ENCODE results near the gene ADAMTS10. TPM values are rescaled to one million over a fixed set of nuclear protein-coding genes. Genes with fewer than 3 reads are reported as not detected.

The ADAMTS10 gene
- total and polyA plus RNA-seq, 4 donors, result 1.2 to 10.1 (median 3.6) TPM

GRCh38 chr19:8600064-8600463 is 10.5 kb downstream of the ADAMTS10 start:
- Histone ChIP-seq H3K27ac (ENCODE audit: low read depth in 1 of 2, low read length in 2 of 2) (no peak overlapping the region), H3K36me3 (ENCODE audit: control insufficient read depth in 4 of 4, insufficient read depth in 3 of 4, low read depth in 1 of 4, low read length in 3 of 4) (peaks cover 0 to 17% (median 5%) of the 10 kb centered on the region in 4 donors), H3K9me3 (ENCODE audit: control insufficient read depth in 4 of 4, low read length in 3 of 4) (no peaks in the 10 kb centered on the region), H3K4me3 (ENCODE audit: low read depth in 1 of 3, low read length in 3 of 3) (no peak overlapping the region), H3K27me3 (ENCODE audit: control insufficient read depth in 4 of 4, insufficient read depth in 4 of 4, low read length in 3 of 4) (no peaks in the 10 kb centered on the region), H3K4me1 (ENCODE audit: control insufficient read depth in 4 of 4, insufficient read depth in 4 of 4, low read length in 3 of 4) (peaks cover 0 to 3% (median 0%) of the 10 kb centered on the region in 4 donors), H3K9ac (ENCODE audit: low read depth in 1 of 2, low read length in 2 of 2) (no peak overlapping the region)
- WGBS, result 94% methylated on average over 2 of the region's 2 CpGs
- no peak for DNase-seq (ENCODE audit: low spot score)
- TF ChIP-seq RAD21 (IDR thresholded peaks at IDR 0.05) (no peak), ZBTB33 (IDR thresholded peaks at IDR 0.05) (no peak), EGR1 (IDR thresholded peaks at IDR 0.05; ENCODE audit: low read depth in 2 of 2) (no peak), ATF3 (IDR thresholded peaks at IDR 0.05) (no peak), YY1 (IDR thresholded peaks at IDR 0.05) (no peak), REST (IDR thresholded peaks at IDR 0.05) (no peak), JUND (IDR thresholded peaks at IDR 0.05) (no peak), NR2F2 (IDR thresholded peaks at IDR 0.05) (no peak), FOXA2 (IDR thresholded peaks at IDR 0.05) (no peak), TAF1 (conservative IDR thresholded peaks at IDR 0.05) (no peak), HNF4A (conservative IDR thresholded peaks at IDR 0.05) (no peak), GABPA (IDR thresholded peaks at IDR 0.05 in 1 of 2, conservative IDR thresholded peaks at IDR 0.05 in 1 of 2) (no peak), HNF4G (IDR thresholded peaks at IDR 0.05) (no peak), SP1 (IDR thresholded peaks at IDR 0.05) (no peak), RXRA (IDR thresholded peaks at IDR 0.05) (no peak), FOXA1 (IDR thresholded peaks at IDR 0.05) (no peak), MAX (IDR thresholded peaks at IDR 0.05) (no peak)

- WGBS, result 92% methylated on average over 23 of the region's 23 CpGs
- no peak overlapping the region for H3K4me3 ChIP-seq (ENCODE audit: low read depth in 1 of 3, low read length in 3 of 3)
- H3K9ac ChIP-seq (ENCODE audit: low read depth in 1 of 2, low read length in 2 of 2), result no peak overlapping the region
- H3K4me1 ChIP-seq (ENCODE audit: control insufficient read depth in 4 of 4, insufficient read depth in 4 of 4, low read length in 3 of 4), result peaks cover 0 to 10% (median 5%) of the 10 kb centered on the region in 4 donors
- peaks cover 0 to 3% (median 1%) of the 10 kb centered on the region in 4 donors for H3K9me3 ChIP-seq (ENCODE audit: control insufficient read depth in 4 of 4, low read length in 3 of 4)
- no peak for DNase-seq (ENCODE audit: low spot score)
- peaks cover 0 to 15% (median 7%) of the 10 kb centered on the region in 4 donors for H3K36me3 ChIP-seq (ENCODE audit: control insufficient read depth in 4 of 4, insufficient read depth in 3 of 4, low read depth in 1 of 4, low read length in 3 of 4)
- no peaks in the 10 kb centered on the region for H3K27me3 ChIP-seq (ENCODE audit: control insufficient read depth in 4 of 4, insufficient read depth in 4 of 4, low read length in 3 of 4)
- no peak overlapping the region for H3K27ac ChIP-seq (ENCODE audit: low read depth in 1 of 2, low read length in 2 of 2)
- TF ChIP-seq EGR1 (IDR thresholded peaks at IDR 0.05; ENCODE audit: low read depth in 2 of 2) (no peak), YY1 (IDR thresholded peaks at IDR 0.05) (no peak), JUND (IDR thresholded peaks at IDR 0.05) (no peak), GABPA (IDR thresholded peaks at IDR 0.05 in 1 of 2, conservative IDR thresholded peaks at IDR 0.05 in 1 of 2) (no peak), NR2F2 (IDR thresholded peaks at IDR 0.05) (no peak), HNF4G (IDR thresholded peaks at IDR 0.05) (no peak), FOXA1 (IDR thresholded peaks at IDR 0.05) (no peak), ZBTB33 (IDR thresholded peaks at IDR 0.05) (no peak), RXRA (IDR thresholded peaks at IDR 0.05) (no peak), REST (IDR thresholded peaks at IDR 0.05) (no peak), FOXA2 (IDR thresholded peaks at IDR 0.05) (no peak), MAX (IDR thresholded peaks at IDR 0.05) (no peak), TAF1 (conservative IDR thresholded peaks at IDR 0.05) (no peak)
These were observed 14.3 kb downstream of the ADAMTS10 start for GRCh38 chr19:8596168-8596567.

Measured in liver (tissue), 9 donors.